ENCODE measurements around the gene HES6. TPM values are rescaled to one million over a fixed set of nuclear protein-coding genes. Genes with fewer than 3 reads are reported as not detected.

The HES6 gene
- total and polyA plus RNA-seq, 2 donors (not counting 1 experiment from before 2014, with no cell fraction given) = 0.82 to 4.1 TPM

DNA sequence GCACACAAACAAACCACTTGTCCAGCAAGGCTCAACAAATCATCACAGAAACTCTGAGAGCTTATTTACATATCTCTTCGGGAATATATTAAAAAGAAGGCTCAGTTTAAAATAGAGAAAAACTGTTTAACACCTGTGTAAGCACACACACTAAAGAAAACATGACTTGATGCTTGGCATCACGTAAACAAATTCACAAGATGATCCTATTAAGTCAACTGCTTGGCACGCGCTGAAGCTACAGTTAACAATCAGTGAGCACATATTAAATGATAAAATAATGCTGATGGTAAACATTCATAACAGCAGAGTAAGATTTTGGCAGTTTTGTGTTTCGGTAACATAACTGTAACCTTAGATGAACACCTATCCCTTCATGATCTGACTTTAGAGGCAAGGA is 4.3 kb upstream of the HES6 start:
- no peak overlapping the region for H3K27ac ChIP-seq (ENCODE audit: insufficient read depth, low read length)
- no peak overlapping the region for H3K4me3 ChIP-seq (replicated peaks in 1 of 4; ENCODE audit: control extremely low read depth in 1 of 4, insufficient read depth in 1 of 4, low read depth in 3 of 4, low read length in 4 of 4)
- H3K4me2 ChIP-seq (ENCODE audit: extremely low read depth, insufficient read depth, low read length) = no peak overlapping the region
- no peak for DNase-seq (ENCODE audit: low read depth in 2 of 2)
- H3K4me1 ChIP-seq (ENCODE audit: control insufficient read depth, extremely low read depth, insufficient read depth, low read length) = peaks cover 2% of the 10 kb centered on the region
- no peaks in the 10 kb centered on the region for H3K9me3 ChIP-seq (ENCODE audit: control insufficient read depth, insufficient read depth, low read depth, low read length)
- H2AFZ ChIP-seq (ENCODE audit: low read length) = no peak overlapping the region
- no peaks in the 10 kb centered on the region for H4K20me1 ChIP-seq (ENCODE audit: control insufficient read depth, extremely low read depth, insufficient read depth, low read length)
- no peak overlapping the region for H3K9ac ChIP-seq (ENCODE audit: insufficient read depth, low read length)
- no peaks in the 10 kb centered on the region for H3K79me2 ChIP-seq (ENCODE audit: control insufficient read depth, insufficient read depth, low read length)
- H3K36me3 ChIP-seq (ENCODE audit: control insufficient read depth, insufficient read depth, low read length) = no peaks in the 10 kb centered on the region
- no peak for TF ChIP-seq EZH2 (IDR thresholded peaks at IDR 0.05; ENCODE audit: low read length, missing control alignments)
- TF ChIP-seq, protein P1, sequence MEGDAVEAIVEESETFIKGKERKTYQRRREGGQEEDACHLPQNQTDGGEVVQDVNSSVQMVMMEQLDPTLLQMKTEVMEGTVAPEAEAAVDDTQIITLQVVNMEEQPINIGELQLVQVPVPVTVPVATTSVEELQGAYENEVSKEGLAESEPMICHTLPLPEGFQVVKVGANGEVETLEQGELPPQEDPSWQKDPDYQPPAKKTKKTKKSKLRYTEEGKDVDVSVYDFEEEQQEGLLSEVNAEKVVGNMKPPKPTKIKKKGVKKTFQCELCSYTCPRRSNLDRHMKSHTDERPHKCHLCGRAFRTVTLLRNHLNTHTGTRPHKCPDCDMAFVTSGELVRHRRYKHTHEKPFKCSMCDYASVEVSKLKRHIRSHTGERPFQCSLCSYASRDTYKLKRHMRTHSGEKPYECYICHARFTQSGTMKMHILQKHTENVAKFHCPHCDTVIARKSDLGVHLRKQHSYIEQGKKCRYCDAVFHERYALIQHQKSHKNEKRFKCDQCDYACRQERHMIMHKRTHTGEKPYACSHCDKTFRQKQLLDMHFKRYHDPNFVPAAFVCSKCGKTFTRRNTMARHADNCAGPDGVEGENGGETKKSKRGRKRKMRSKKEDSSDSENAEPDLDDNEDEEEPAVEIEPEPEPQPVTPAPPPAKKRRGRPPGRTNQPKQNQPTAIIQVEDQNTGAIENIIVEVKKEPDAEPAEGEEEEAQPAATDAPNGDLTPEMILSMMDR (conservative IDR thresholded peaks at IDR 0.05 in 1 of 2, IDR thresholded peaks at IDR 0.05 in 1 of 2; ENCODE audit: low read depth in 1 of 2, low read length in 2 of 2) = no peak
- H3K27me3 ChIP-seq (ENCODE audit: control insufficient read depth, insufficient read depth, low read length) = peaks cover 5% of the 10 kb centered on the region

DNA sequence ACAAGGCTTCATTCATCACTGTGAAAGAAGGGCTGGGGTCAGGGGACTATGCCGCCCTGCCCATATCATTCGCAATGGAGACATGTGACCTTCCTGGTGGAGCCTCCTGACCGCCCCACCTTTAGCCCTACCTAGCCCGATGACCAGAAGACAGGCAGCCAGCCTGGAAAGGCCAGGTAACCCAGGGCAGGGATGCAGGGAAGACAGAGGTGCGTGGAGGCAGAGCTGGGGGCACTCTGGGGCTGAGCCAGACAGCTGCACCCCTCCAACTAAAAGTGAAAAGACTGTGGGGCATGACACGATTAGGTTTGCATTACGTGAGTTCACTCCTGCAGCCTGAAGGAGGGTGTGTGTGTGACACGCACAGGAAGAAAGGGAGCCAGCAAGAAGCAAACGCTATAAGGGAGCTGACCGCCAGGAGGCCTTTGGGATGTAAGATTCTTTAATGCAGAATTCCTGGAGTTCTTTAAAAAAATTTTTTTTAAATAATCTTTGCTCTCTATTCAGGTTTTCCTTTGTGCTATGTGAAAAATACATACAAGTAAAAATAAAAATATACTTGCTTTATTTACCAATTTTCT is 3.7 kb upstream of the HES6 start:
- Histone ChIP-seq H3K27me3 (ENCODE audit: control insufficient read depth, insufficient read depth, low read length) (peaks cover 7% of the 10 kb centered on the region), H3K4me3 (replicated peaks in 1 of 4; ENCODE audit: control extremely low read depth in 1 of 4, insufficient read depth in 1 of 4, low read depth in 3 of 4, low read length in 4 of 4) (no peak overlapping the region), H3K79me2 (ENCODE audit: control insufficient read depth, insufficient read depth, low read length) (no peaks in the 10 kb centered on the region), H3K36me3 (ENCODE audit: control insufficient read depth, insufficient read depth, low read length) (no peaks in the 10 kb centered on the region), H4K20me1 (ENCODE audit: control insufficient read depth, extremely low read depth, insufficient read depth, low read length) (no peaks in the 10 kb centered on the region), H3K4me2 (ENCODE audit: extremely low read depth, insufficient read depth, low read length) (no peak overlapping the region), H3K4me1 (ENCODE audit: control insufficient read depth, extremely low read depth, insufficient read depth, low read length) (peaks cover 2% of the 10 kb centered on the region), H3K9me3 (ENCODE audit: control insufficient read depth, insufficient read depth, low read depth, low read length) (no peaks in the 10 kb centered on the region), H3K9ac (ENCODE audit: insufficient read depth, low read length) (no peak overlapping the region), H3K27ac (ENCODE audit: insufficient read depth, low read length) (no peak overlapping the region), H2AFZ (ENCODE audit: low read length) (no peak overlapping the region)
- no peak for TF ChIP-seq EZH2 (IDR thresholded peaks at IDR 0.05; ENCODE audit: low read length, missing control alignments)
- TF ChIP-seq, protein P1 (conservative IDR thresholded peaks at IDR 0.05 in 1 of 2, IDR thresholded peaks at IDR 0.05 in 1 of 2; ENCODE audit: low read depth in 1 of 2, low read length in 2 of 2) = peak in 1 of 2 donors; percentile 33
- DNase-seq (ENCODE audit: low read depth in 2 of 2) = no peak

DNA sequence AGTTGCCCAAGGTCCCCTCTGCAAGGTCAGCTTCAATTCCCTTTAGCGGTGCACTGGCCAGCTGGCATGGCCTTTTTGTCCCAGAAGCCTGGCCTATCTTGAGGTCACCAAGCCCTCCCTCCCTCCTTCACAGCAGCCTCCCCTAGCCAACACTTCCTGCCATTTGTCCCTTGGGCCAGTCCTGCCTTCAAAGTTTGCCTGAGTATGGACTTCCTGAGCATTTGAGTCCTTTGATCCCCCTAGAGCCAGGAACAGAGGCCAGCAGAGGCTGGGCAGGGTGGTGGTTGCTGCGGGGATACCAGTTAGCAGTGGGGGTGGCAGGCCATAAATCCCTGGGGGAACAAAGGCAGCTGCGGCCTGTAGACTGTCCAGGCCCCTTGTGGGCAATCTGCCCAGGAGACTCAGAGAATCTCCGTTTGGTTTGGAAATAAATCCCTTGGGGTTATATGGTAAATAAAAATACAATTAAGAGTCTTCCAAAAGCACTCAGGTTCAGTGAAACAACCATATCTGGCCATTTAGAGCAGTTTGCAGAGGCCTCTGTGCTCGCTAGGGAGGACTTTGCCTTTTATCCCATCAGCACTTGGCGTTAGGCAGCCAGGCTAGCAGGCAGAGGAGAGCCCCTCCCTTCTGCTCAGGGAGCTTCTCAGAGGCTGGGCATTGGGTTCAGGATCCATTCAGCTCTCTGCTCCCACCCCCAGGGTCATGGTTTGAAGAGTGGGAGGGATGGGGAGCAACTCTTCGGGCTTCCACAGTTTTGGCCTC is 3.1 kb upstream of the HES6 start:
- no peak overlapping the region for H3K27ac ChIP-seq (ENCODE audit: insufficient read depth, low read length)
- no peak for DNase-seq (ENCODE audit: low read depth in 2 of 2)
- no peak overlapping the region for H3K9ac ChIP-seq (ENCODE audit: insufficient read depth, low read length)
- H3K4me3 ChIP-seq (replicated peaks in 1 of 4; ENCODE audit: control extremely low read depth in 1 of 4, insufficient read depth in 1 of 4, low read depth in 3 of 4, low read length in 4 of 4) = no peak overlapping the region
- no peaks in the 10 kb centered on the region for H4K20me1 ChIP-seq (ENCODE audit: control insufficient read depth, extremely low read depth, insufficient read depth, low read length)
- H3K79me2 ChIP-seq (ENCODE audit: control insufficient read depth, insufficient read depth, low read length) = no peaks in the 10 kb centered on the region
- peaks cover 9% of the 10 kb centered on the region for H3K27me3 ChIP-seq (ENCODE audit: control insufficient read depth, insufficient read depth, low read length)
- no peak overlapping the region for H2AFZ ChIP-seq (ENCODE audit: low read length)
- TF ChIP-seq, protein P1 (conservative IDR thresholded peaks at IDR 0.05 in 1 of 2, IDR thresholded peaks at IDR 0.05 in 1 of 2; ENCODE audit: low read depth in 1 of 2, low read length in 2 of 2) = no peak
- no peak for TF ChIP-seq EZH2 (IDR thresholded peaks at IDR 0.05; ENCODE audit: low read length, missing control alignments)
- H3K4me2 ChIP-seq (ENCODE audit: extremely low read depth, insufficient read depth, low read length) = no peak overlapping the region
- H3K9me3 ChIP-seq (ENCODE audit: control insufficient read depth, insufficient read depth, low read depth, low read length) = no peaks in the 10 kb centered on the region
- H3K4me1 ChIP-seq (ENCODE audit: control insufficient read depth, extremely low read depth, insufficient read depth, low read length) = peaks cover 2% of the 10 kb centered on the region
- no peaks in the 10 kb centered on the region for H3K36me3 ChIP-seq (ENCODE audit: control insufficient read depth, insufficient read depth, low read length)

All from fibroblast of lung (primary cell).